ENCODE measurements around the gene SLC7A7. TPM values are rescaled to one million over a fixed set of nuclear protein-coding genes. Genes with fewer than 3 reads are reported as not detected.

The SLC7A7 gene
- total and polyA plus RNA-seq, 10 of the 15 experiments (the other 5 are each of a cell fraction or from before 2014, with no cell fraction given), result 27.8 to 79.2 (median 50.8) TPM

DNA sequence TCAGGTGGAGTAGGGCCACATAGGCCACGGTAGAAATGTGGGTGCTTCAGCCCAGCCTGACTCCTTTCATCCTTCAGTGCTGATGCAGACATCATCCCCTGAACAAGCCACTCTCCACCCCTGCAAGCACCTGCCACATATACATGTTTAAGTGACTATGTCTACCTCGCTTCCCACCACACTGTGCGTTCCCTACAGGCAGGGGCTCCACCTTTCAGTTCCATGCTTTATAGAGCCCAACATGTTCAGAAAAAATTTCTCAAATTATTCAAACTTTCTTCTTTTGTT is 11.6 kb downstream of the SLC7A7 start (continued):
- TF ChIP-seq, protein P1, sequence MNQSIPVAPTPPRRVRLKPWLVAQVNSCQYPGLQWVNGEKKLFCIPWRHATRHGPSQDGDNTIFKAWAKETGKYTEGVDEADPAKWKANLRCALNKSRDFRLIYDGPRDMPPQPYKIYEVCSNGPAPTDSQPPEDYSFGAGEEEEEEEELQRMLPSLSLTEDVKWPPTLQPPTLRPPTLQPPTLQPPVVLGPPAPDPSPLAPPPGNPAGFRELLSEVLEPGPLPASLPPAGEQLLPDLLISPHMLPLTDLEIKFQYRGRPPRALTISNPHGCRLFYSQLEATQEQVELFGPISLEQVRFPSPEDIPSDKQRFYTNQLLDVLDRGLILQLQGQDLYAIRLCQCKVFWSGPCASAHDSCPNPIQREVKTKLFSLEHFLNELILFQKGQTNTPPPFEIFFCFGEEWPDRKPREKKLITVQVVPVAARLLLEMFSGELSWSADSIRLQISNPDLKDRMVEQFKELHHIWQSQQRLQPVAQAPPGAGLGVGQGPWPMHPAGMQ (IDR thresholded peaks at IDR 0.05; ENCODE audit: borderline replicate concordance), result no peak
- TF ChIP-seq, protein P2, sequence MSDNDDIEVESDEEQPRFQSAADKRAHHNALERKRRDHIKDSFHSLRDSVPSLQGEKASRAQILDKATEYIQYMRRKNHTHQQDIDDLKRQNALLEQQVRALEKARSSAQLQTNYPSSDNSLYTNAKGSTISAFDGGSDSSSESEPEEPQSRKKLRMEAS (IDR thresholded peaks at IDR 0.05; ENCODE audit: low read depth, low read length), result no peak
- TF ChIP-seq CHD4 (IDR thresholded peaks at IDR 0.05) (no peak), PAX5 (IDR thresholded peaks at IDR 0.05; ENCODE audit: borderline replicate concordance, low read depth, low read length) (no peak), TCF12 (IDR thresholded peaks at IDR 0.05; ENCODE audit: low read depth, low read length) (0 out of 2 replicates have a peak, but pooled peaks have one; percentile 42), SIX5 (IDR thresholded peaks at IDR 0.05; ENCODE audit: low read depth, low read length, severe bottlenecking) (no peak)

DNA sequence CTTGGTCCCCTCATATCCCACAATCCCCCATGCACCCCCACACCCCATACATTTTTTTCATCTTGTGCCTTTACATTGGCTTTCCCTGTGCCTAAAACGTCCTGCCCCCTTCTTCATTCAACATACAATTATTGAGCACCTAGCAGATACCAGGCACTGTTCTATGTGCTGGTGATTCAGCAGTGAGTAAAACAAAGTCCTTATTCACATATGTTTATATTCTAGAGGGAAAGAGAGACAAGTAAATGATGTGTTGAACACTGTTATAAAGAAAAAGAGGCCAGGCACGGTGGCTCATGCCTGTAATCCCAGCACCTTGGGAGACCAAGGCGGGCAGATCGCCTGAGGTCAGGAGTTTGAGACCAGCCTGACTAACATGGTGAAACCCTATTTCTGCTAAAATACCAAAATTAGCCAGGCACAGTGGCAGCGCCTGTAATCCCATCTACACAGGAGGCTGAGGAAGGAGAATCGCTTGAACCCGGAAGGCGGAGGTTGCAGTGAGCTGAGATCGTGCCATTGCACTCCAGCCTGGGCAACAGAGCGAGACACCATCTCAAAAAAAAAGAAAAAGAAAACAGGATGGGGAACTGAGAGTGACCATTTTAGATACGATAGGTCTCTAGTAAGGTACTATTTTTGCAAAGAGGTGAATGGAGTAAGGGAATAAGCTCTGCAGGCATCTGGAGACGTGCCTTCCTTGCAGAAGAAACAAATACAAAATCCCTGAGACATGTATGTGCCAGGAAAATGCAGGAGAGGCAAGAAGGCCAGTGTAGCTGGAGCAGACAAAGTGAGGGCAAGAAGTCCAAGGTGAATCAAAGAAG is 12.2 kb downstream of the SLC7A7 start:
- H3K27ac ChIP-seq (ENCODE audit: control insufficient read depth, insufficient read depth), result peak overlapping the region; percentile 98
- DNase-seq (ENCODE audit: low read depth, low spot score) (no peak), FAIRE-seq (no peak), ATAC-seq (peak; percentile 80)
- intact Hi-C loops (cut with micrococcal nuclease; ENCODE audit: unreplicated experiment), result no loop called here
- ChIA-PET RAD21 (ENCODE audit: unreplicated experiment) (interaction anchor here (0.8 to 14.2 kb wide), 6 partner anchors 8 to 58 kb away, joined by 3 to 219 read pairs (median 16); partner anchors contain the start of gene SLC7A7), SMC1A (ENCODE audit: uncharacterized antibody, unreplicated experiment) (interaction anchor here (0.6 to 20.3 kb wide), 6 partner anchors 5 to 142 kb away, joined by 3 to 395 read pairs (median 27); partner anchors contain the start of genes OXA1L and SLC7A7), CTCF (interaction anchor here (0.7 to 5.8 kb wide), 10 partner anchors 8 to 127 kb away, joined by 3 to 29 read pairs (median 4); no protein-coding TSS in a partner anchor), POLR2A (interaction anchor here (0.5 to 17.5 kb wide), 7 partner anchors 10 to 1393 kb away, joined by 3 to 245 read pairs (median 3); partner anchors contain the start of gene SLC7A7)
- H3K9ac ChIP-seq (ENCODE audit: control insufficient read depth, insufficient read depth, low read length), result peak overlapping the region; percentile 72
- H3K4me2 ChIP-seq (ENCODE audit: control insufficient read depth, insufficient read depth), result peak overlapping the region; percentile 93
- no peaks in the 10 kb centered on the region for H3K9me3 ChIP-seq (replicated peaks; ENCODE audit: control insufficient read depth, insufficient read depth, low read length)
- H3K4me3 ChIP-seq, result peak overlapping the region; percentile 61
- in situ Hi-C loops (cut with MboI), result no loop called here
- peaks cover 58% of the 10 kb centered on the region for H3K4me1 ChIP-seq (ENCODE audit: control insufficient read depth, insufficient read depth, low read length)
- H3K36me3 ChIP-seq (ENCODE audit: control insufficient read depth in 2 of 2, insufficient read depth in 2 of 2, low read length in 1 of 2), result peaks cover 0 to 2% of the 10 kb centered on the region in 2 experiments; a peak in 2 of 4 replicates
- H3K79me2 ChIP-seq (ENCODE audit: control insufficient read depth, insufficient read depth, low read length), result peaks cover 34% of the 10 kb centered on the region
- H2AFZ ChIP-seq (ENCODE audit: control insufficient read depth, low read depth, low read length), result no peak overlapping the region
- no peaks in the 10 kb centered on the region for H3K27me3 ChIP-seq (replicated peaks in 1 of 2; ENCODE audit: control insufficient read depth in 2 of 2, insufficient read depth in 2 of 2, low read length in 1 of 2)
- no TSS peak for BruUV-seq (replicated peaks)
- under 1% methylated on average over 12 of the region's 12 CpGs for WGBS (ENCODE audit: insufficient coverage, insufficient replicate concordance, low lambda C conversion rate, missing lambda C conversion rate)
- H4K20me1 ChIP-seq (ENCODE audit: control insufficient read depth, insufficient read depth), result no peaks in the 10 kb centered on the region
- TF ChIP-seq, protein P3, sequence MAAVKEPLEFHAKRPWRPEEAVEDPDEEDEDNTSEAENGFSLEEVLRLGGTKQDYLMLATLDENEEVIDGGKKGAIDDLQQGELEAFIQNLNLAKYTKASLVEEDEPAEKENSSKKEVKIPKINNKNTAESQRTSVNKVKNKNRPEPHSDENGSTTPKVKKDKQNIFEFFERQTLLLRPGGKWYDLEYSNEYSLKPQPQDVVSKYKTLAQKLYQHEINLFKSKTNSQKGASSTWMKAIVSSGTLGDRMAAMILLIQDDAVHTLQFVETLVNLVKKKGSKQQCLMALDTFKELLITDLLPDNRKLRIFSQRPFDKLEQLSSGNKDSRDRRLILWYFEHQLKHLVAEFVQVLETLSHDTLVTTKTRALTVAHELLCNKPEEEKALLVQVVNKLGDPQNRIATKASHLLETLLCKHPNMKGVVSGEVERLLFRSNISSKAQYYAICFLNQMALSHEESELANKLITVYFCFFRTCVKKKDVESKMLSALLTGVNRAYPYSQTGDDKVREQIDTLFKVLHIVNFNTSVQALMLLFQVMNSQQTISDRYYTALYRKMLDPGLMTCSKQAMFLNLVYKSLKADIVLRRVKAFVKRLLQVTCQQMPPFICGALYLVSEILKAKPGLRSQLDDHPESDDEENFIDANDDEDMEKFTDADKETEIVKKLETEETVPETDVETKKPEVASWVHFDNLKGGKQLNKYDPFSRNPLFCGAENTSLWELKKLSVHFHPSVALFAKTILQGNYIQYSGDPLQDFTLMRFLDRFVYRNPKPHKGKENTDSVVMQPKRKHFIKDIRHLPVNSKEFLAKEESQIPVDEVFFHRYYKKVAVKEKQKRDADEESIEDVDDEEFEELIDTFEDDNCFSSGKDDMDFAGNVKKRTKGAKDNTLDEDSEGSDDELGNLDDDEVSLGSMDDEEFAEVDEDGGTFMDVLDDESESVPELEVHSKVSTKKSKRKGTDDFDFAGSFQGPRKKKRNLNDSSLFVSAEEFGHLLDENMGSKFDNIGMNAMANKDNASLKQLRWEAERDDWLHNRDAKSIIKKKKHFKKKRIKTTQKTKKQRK (IDR thresholded peaks at IDR 0.05; ENCODE audit: low read depth, low read length), result no peak
- TF ChIP-seq, protein P4, sequence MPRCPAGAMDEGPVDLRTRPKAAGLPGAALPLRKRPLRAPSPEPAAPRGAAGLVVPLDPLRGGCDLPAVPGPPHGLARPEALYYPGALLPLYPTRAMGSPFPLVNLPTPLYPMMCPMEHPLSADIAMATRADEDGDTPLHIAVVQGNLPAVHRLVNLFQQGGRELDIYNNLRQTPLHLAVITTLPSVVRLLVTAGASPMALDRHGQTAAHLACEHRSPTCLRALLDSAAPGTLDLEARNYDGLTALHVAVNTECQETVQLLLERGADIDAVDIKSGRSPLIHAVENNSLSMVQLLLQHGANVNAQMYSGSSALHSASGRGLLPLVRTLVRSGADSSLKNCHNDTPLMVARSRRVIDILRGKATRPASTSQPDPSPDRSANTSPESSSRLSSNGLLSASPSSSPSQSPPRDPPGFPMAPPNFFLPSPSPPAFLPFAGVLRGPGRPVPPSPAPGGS (IDR thresholded peaks at IDR 0.05; ENCODE audit: borderline replicate concordance, insufficient read depth, low read depth, low read length, poor library complexity, severe bottlenecking), result no peak
- TF ChIP-seq RB1 (IDR thresholded peaks at IDR 0.05; ENCODE audit: borderline replicate concordance), result no peak
- TF ChIP-seq, protein P5, sequence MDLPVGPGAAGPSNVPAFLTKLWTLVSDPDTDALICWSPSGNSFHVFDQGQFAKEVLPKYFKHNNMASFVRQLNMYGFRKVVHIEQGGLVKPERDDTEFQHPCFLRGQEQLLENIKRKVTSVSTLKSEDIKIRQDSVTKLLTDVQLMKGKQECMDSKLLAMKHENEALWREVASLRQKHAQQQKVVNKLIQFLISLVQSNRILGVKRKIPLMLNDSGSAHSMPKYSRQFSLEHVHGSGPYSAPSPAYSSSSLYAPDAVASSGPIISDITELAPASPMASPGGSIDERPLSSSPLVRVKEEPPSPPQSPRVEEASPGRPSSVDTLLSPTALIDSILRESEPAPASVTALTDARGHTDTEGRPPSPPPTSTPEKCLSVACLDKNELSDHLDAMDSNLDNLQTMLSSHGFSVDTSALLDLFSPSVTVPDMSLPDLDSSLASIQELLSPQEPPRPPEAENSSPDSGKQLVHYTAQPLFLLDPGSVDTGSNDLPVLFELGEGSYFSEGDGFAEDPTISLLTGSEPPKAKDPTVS (IDR thresholded peaks at IDR 0.05; ENCODE audit: low read depth, low read length), result no peak
- TF ChIP-seq KLF5 (IDR thresholded peaks at IDR 0.05; ENCODE audit: partially characterized antibody), result no peak

Measured in GM12878 (cell line).